IMR-90 (cell line): ENCODE data around the gene ZFYVE28. TPM values are rescaled to one million over a fixed set of nuclear protein-coding genes. Genes with fewer than 3 reads are reported as not detected.

Experiments
- ATAC-seq: fragments of 200-7000 bp; cut with Tn5 transposase; 2 replicates; pipeline ENCODE4 v1.9.1; 2020; ENCODE audit warnings: low read depth, mild to moderate bottlenecking, moderate library complexity
- BruUV-seq: library from RNA; stranded (reverse); fragments of 400-500 nt; replicated peaks from 2 replicates; lab custom pipeline; 2021; lab: Mats Ljungman, UMichigan
- CTCF ChIA-PET: fragments of 300-600 bp; formaldehyde crosslinking; extraction: SDS; loops from one replicate; lab custom pipeline; 2021; ENCODE audit warnings: antibody characterized with exemption; lab: Yijun Ruan, JAX
- POLR2A ChIA-PET: fragments of 300-600 bp; sonication (Branson Sonifier 250); formaldehyde crosslinking; loops from one replicate; lab custom pipeline; 2022; ENCODE audit warnings: antibody characterized with exemption; ENCODE audit not compliant: unreplicated experiment; lab: Charles Lee
- DNase-seq: peaks from one replicate; pipeline ENCODE4 v3.0.0; 2013
- H2AFZ ChIP-seq: replicated peaks from 2 replicates; pipeline ENCODE3; 2013; ENCODE audit warnings: low read length, mild to moderate bottlenecking; ENCODE audit not compliant: poor library complexity
- H2AK5ac ChIP-seq: 2 replicates; pipeline ENCODE4 v1.6.1; 2013; ENCODE audit warnings: low read depth, low read length, inconsistent platforms
- H2AK9ac ChIP-seq: replicated peaks from 2 replicates; pipeline ENCODE3; 2013; ENCODE audit warnings: mild to moderate bottlenecking, low read depth, low read length, moderate library complexity; ENCODE audit not compliant: poor library complexity
- H2BK120ac ChIP-seq: 2 replicates; pipeline ENCODE4 v1.6.1; 2013; ENCODE audit warnings: low read depth, low read length, inconsistent platforms
- H2BK15ac ChIP-seq: 3 replicates; pipeline ENCODE4 v1.6.1; 2013; ENCODE audit warnings: low read depth, low read length, inconsistent platforms
- H2BK20ac ChIP-seq: 2 replicates; pipeline ENCODE4 v1.6.1; 2013; ENCODE audit warnings: low read depth, mild to moderate bottlenecking, inconsistent platforms, low read length, moderate library complexity
- H2BK5ac ChIP-seq: 2 replicates; pipeline ENCODE4 v1.6.1; 2013; ENCODE audit warnings: mild to moderate bottlenecking, low read depth, low read length, inconsistent platforms; ENCODE audit not compliant: poor library complexity, severe bottlenecking
- H3K14ac ChIP-seq: replicated peaks from 2 replicates; pipeline ENCODE4 v1.6.1; 2013; ENCODE audit warnings: low read depth, low read length, inconsistent platforms
- H3K18ac ChIP-seq: 2 replicates; pipeline ENCODE4 v1.6.1; 2013; ENCODE audit warnings: low read depth, low read length, control low read depth
- H3K23ac ChIP-seq: 2 replicates; pipeline ENCODE4 v1.6.1; 2013; ENCODE audit warnings: low read depth, low read length, inconsistent platforms
- H3K27ac ChIP-seq: 2 replicates; pipeline ENCODE4 v1.5.1; 2013; ENCODE audit warnings: mild to moderate bottlenecking, control low read depth, low read length; ENCODE audit not compliant: insufficient read depth
- H3K27me3 ChIP-seq: 2 replicates; pipeline ENCODE4 v1.6.1; 2013; ENCODE audit warnings: low read length; ENCODE audit not compliant: control insufficient read depth, insufficient read depth
- H3K36me3 ChIP-seq: 2 replicates; pipeline ENCODE4 v1.6.1; 2013; ENCODE audit warnings: low read length, mixed read lengths; ENCODE audit not compliant: control insufficient read depth, insufficient read depth
- H3K4ac ChIP-seq: 2 replicates; pipeline ENCODE4 v1.6.1; 2013; ENCODE audit warnings: low read depth, low read length, inconsistent platforms
- H3K4me1 ChIP-seq: 2 replicates; pipeline ENCODE4 v1.6.1; 2013; ENCODE audit warnings: low read length, mixed read lengths; ENCODE audit not compliant: control insufficient read depth, insufficient read depth
- H3K4me2 ChIP-seq: 2 replicates; pipeline ENCODE4 v1.6.1; 2013; ENCODE audit warnings: low read depth, mild to moderate bottlenecking, control low read depth, low read length, moderate library complexity
- H3K4me3 ChIP-seq: 2 replicates; pipeline ENCODE4 v1.5.1; 2013; ENCODE audit warnings: low read depth, mild to moderate bottlenecking, control low read depth, low read length, moderate library complexity; ENCODE audit not compliant: insufficient read depth
- H3K56ac ChIP-seq: 2 replicates; pipeline ENCODE4 v1.6.1; 2013; ENCODE audit warnings: low read length, inconsistent platforms; ENCODE audit not compliant: insufficient read depth; ENCODE audit errors: extremely low read depth
- H3K79me1 ChIP-seq, 2 experiments: 2 replicates each; pipeline ENCODE4 v1.6.1; 2013; ENCODE audit warnings: low read length in 2 of 2, inconsistent platforms in 1 of 2, low read depth in 1 of 2
- H3K9ac ChIP-seq: 2 replicates; pipeline ENCODE4 v1.6.1; 2013; ENCODE audit warnings: low read depth, low read length, control low read depth
- H3K9me1 ChIP-seq: 2 replicates; pipeline ENCODE4 v1.6.1; 2013; ENCODE audit warnings: low read length, inconsistent platforms; ENCODE audit not compliant: insufficient read depth
- H3K9me3 ChIP-seq: 2 replicates; pipeline ENCODE4 v1.6.1; 2013; ENCODE audit warnings: low read length; ENCODE audit not compliant: control insufficient read depth, insufficient read depth
- H4K20me1 ChIP-seq: 2 replicates; pipeline ENCODE4 v1.6.1; 2013; ENCODE audit warnings: low read length, inconsistent platforms; ENCODE audit not compliant: insufficient read depth
- H4K5ac ChIP-seq: 2 replicates; pipeline ENCODE4 v1.6.1; 2013; ENCODE audit warnings: mild to moderate bottlenecking, low read depth, low read length, control low read depth
- H4K8ac ChIP-seq, 2 experiments: 2 replicates each; pipeline ENCODE4 v1.6.1; 2013; ENCODE audit warnings: low read depth in 2 of 2, low read length in 2 of 2, control low read depth in 1 of 2, inconsistent platforms in 1 of 2
- H4K91ac ChIP-seq: 2 replicates; pipeline ENCODE4 v1.6.1; 2013; ENCODE audit warnings: low read depth, low read length, inconsistent platforms; ENCODE audit not compliant: insufficient read depth
- CEBPB ChIP-seq: IDR thresholded peaks from 2 replicates; pipeline ENCODE4 v1.6.1; 2012; ENCODE audit warnings: low read depth, low read length, improper control_type of control experiment
- CHD1 ChIP-seq: IDR thresholded peaks from 2 replicates; pipeline ENCODE4 v1.6.1; 2012; ENCODE audit warnings: low read depth, low read length, improper control_type of control experiment
- ELK1 ChIP-seq: fragments of 150-350 bp; IDR thresholded peaks from 2 replicates; pipeline ENCODE4 v1.6.1; 2016; ENCODE audit warnings: low read depth, mild to moderate bottlenecking, low read length, moderate library complexity, borderline replicate concordance
- FOS ChIP-seq: fragments of 150-350 bp; IDR thresholded peaks from 2 replicates; pipeline ENCODE4 v1.6.1; 2016; ENCODE audit warnings: low read depth, low read length
- MAFK ChIP-seq: IDR thresholded peaks from 2 replicates; pipeline ENCODE4 v1.6.1; 2012; ENCODE audit warnings: low read depth, low read length, improper control_type of control experiment
- MAZ ChIP-seq: IDR thresholded peaks from 2 replicates; pipeline ENCODE4 v1.6.1; 2012; ENCODE audit warnings: low read depth, mild to moderate bottlenecking, low read length, improper control_type of control experiment, moderate library complexity, borderline replicate concordance
- MXI1 ChIP-seq: IDR thresholded peaks from 2 replicates; pipeline ENCODE4 v1.6.1; 2012; ENCODE audit warnings: low read depth, mild to moderate bottlenecking, low read length, moderate library complexity, borderline replicate concordance
- NFE2L2 ChIP-seq: fragments of 150-350 bp; IDR thresholded peaks from 2 replicates; pipeline ENCODE4 v1.6.1; 2016; ENCODE audit warnings: low read depth, mild to moderate bottlenecking, low read length
- POLR2A ChIP-seq: IDR thresholded peaks from 2 replicates; pipeline ENCODE4 v1.6.1; 2012; ENCODE audit warnings: mild to moderate bottlenecking, low read depth, low read length
- RAD21 ChIP-seq: IDR thresholded peaks from 2 replicates; pipeline ENCODE4 v1.6.1; 2012; ENCODE audit warnings: low read length, improper control_type of control experiment
- RCOR1 ChIP-seq: IDR thresholded peaks from 2 replicates; pipeline ENCODE4 v1.6.1; 2012; ENCODE audit warnings: mild to moderate bottlenecking, low read length, improper control_type of control experiment; ENCODE audit not compliant: insufficient replicate concordance
- RFX5 ChIP-seq: IDR thresholded peaks from 2 replicates; pipeline ENCODE4 v1.8.0; 2012; ENCODE audit warnings: low read depth, mild to moderate bottlenecking, low read length, moderate library complexity
- SMC3 ChIP-seq: fragments of 150-350 bp; IDR thresholded peaks from 2 replicates; pipeline ENCODE4 v1.6.1; 2016; ENCODE audit warnings: low read depth, mild to moderate bottlenecking, antibody characterized with exemption, low read length, moderate library complexity
- WGBS, 2 experiments: methylation state at CpG; one replicate each; pipeline versions ENCODE4 v1.1.5 to v1.1.7; 2013; ENCODE audit warnings: missing lambda C conversion rate in 2 of 2; ENCODE audit not compliant: insufficient read length in 1 of 2; ENCODE audit errors: extremely low coverage in 2 of 2; 5-methylcytosine and 5-hydroxymethylcytosine counted together
- dilution Hi-C: fragments of 300-500 bp; cut with HindIII; formaldehyde crosslinking; loops from one replicate; pipeline ENCODE4 v1.14.3; 2018; ENCODE audit warnings: low sequenced_read_pairs; ENCODE audit not compliant: unreplicated experiment
- in situ Hi-C: fragments of 300-500 bp; cut with MboI; formaldehyde crosslinking; loops from 3 replicates; pipeline ENCODE4 v1.14.3; 2019; ENCODE audit warnings: low sequenced_read_pairs, inconsistent platforms, mixed read lengths
- intact Hi-C: fragments of 100-400 bp; cut with micrococcal nuclease; formaldehyde crosslinking; loops from 2 replicates; pipeline ENCODE4 v1.10.0; 2022
- polyA plus RNA-seq, 3 experiments: library from polyadenylated mRNA; depleted of rRNA; stranded (reverse); fragments of >200 nt; gene quantifications; 2 replicates each; pipeline ENCODE4 v1.2.3, GENCODE V29; 2012; ENCODE audit warnings: low replicate concordance in 1 of 3
- total RNA-seq: library from RNA; depleted of rRNA; stranded (reverse); fragments of >200 nt; gene quantifications from 2 replicates; pipeline ENCODE4 v1.2.3, GENCODE V29; 2012
- TF ChIP-seq, protein P1 (sequence below): fragments of 150-350 bp; IDR thresholded peaks from 2 replicates; pipeline ENCODE4 v1.6.1; 2017; ENCODE audit warnings: mild to moderate bottlenecking, antibody characterized with exemption, low read length, low read depth

The ZFYVE28 gene
- total and polyA plus RNA-seq, 2 of the 4 experiments (the other 2 are of a cell fraction): 0.36 to 1.2 TPM

- Histone ChIP-seq H3K79me1 (no peaks in the 10 kb centered on the region), H2BK15ac (no peak overlapping the region)
- in situ Hi-C loops: no loop called here
These were observed 12.0 kb downstream of the ZFYVE28 start for GRCh38 chr4:2406406-2406805.

More at GRCh38 chr4:2406406-2406805, 12.0 kb downstream of the ZFYVE28 start:
- no peak overlapping the region for H2BK20ac ChIP-seq
- no peak for ATAC-seq
- ChIA-PET POLR2A (interaction anchor here (0.6 kb wide), 1 partner anchor 32 kb away, joined by 3 read pairs; no protein-coding TSS in a partner anchor), CTCF (no interaction called here)
- H2AK9ac ChIP-seq: no peak overlapping the region
- no peak overlapping the region for H4K8ac ChIP-seq
- intact Hi-C loops (no loop called here), dilution Hi-C loops (no loop called here)
- no peak overlapping the region for H4K5ac ChIP-seq
- H3K18ac ChIP-seq: no peak overlapping the region
- H3K4ac ChIP-seq: no peak overlapping the region
- no peaks in the 10 kb centered on the region for H3K36me3 ChIP-seq
- no peak overlapping the region for H3K9ac ChIP-seq
- H3K4me3 ChIP-seq: no peak overlapping the region
- H3K27me3 ChIP-seq: peaks cover 11% of the 10 kb centered on the region; the same call in 1 of the 2 replicates
- H3K14ac ChIP-seq: no peak overlapping the region
- no TSS peak for BruUV-seq
- H2AK5ac ChIP-seq: no peak overlapping the region
- H3K4me1 ChIP-seq: no peaks in the 10 kb centered on the region; the same call in 1 of the 2 replicates
- no peak overlapping the region for H3K27ac ChIP-seq
- no peak for TF ChIP-seq SMC3
- TF ChIP-seq RAD21: no peak
- TF ChIP-seq ELK1: no peak
- no peak for TF ChIP-seq NFE2L2
- TF ChIP-seq RFX5: no peak
- no peak for TF ChIP-seq CHD1
- no peak for TF ChIP-seq CEBPB
- no peak for TF ChIP-seq POLR2A
- no peak for TF ChIP-seq MAZ
- no peak for TF ChIP-seq RCOR1
- TF ChIP-seq MAFK: no peak
- TF ChIP-seq FOS: no peak
- TF ChIP-seq, protein P1, sequence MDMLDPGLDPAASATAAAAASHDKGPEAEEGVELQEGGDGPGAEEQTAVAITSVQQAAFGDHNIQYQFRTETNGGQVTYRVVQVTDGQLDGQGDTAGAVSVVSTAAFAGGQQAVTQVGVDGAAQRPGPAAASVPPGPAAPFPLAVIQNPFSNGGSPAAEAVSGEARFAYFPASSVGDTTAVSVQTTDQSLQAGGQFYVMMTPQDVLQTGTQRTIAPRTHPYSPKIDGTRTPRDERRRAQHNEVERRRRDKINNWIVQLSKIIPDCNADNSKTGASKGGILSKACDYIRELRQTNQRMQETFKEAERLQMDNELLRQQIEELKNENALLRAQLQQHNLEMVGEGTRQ: no peak
- no peak for TF ChIP-seq MXI1
- H3K23ac ChIP-seq: no peak overlapping the region
- no peak overlapping the region for H3K56ac ChIP-seq
- no peak overlapping the region for H4K91ac ChIP-seq
- H3K4me2 ChIP-seq: no peak overlapping the region
- no peaks in the 10 kb centered on the region for H3K9me1 ChIP-seq
- H3K9me3 ChIP-seq: no peaks in the 10 kb centered on the region
- H2AFZ ChIP-seq: no peak overlapping the region
- 55% methylated on average over 6 of the region's 10 CpGs; no CpG with 5 or more reads in 1 of the 2 experiments for WGBS, 2 experiments
- H4K20me1 ChIP-seq: no peaks in the 10 kb centered on the region
- no peak overlapping the region for H2BK5ac ChIP-seq
- no peak for DNase-seq
- no peak overlapping the region for H2BK120ac ChIP-seq
